Measurements from ENCODE around the gene AGPAT3. TPM values are rescaled to one million over a fixed set of nuclear protein-coding genes. Genes with fewer than 3 reads are reported as not detected.

Gene AGPAT3
- total RNA-seq, 1 donor from 2014 or later, result 39.1 TPM

DNA sequence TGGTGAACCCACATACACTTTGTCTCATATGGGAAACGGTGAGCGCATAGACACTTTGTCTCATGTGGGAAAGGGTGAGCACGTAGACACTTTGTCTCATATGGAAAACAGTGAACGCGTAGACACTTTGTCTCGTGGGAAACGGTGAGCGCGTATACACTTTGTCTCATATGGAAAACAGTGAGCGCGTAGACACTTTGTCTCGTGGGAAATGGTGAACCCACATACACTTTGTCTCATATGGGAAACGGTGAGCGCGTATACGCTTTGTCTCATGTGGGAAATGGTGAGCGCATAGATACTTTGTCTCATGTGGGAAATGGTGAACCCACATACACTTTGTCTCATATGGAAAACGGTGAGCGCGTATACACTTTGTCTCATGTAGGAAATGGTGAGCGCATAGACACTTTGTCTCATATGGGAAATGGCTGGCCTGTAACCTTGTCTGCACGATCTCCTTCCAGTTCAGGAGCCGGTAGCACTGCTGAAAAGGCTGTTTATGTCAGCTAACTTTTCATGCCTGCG is 96.4 kb downstream of the AGPAT3 start:
- no peak for DNase-seq (ENCODE audit: low read depth)
- H3K4me3 ChIP-seq (ENCODE audit: low read depth, low read length), result no peak overlapping the region
- TF ChIP-seq, protein P1, sequence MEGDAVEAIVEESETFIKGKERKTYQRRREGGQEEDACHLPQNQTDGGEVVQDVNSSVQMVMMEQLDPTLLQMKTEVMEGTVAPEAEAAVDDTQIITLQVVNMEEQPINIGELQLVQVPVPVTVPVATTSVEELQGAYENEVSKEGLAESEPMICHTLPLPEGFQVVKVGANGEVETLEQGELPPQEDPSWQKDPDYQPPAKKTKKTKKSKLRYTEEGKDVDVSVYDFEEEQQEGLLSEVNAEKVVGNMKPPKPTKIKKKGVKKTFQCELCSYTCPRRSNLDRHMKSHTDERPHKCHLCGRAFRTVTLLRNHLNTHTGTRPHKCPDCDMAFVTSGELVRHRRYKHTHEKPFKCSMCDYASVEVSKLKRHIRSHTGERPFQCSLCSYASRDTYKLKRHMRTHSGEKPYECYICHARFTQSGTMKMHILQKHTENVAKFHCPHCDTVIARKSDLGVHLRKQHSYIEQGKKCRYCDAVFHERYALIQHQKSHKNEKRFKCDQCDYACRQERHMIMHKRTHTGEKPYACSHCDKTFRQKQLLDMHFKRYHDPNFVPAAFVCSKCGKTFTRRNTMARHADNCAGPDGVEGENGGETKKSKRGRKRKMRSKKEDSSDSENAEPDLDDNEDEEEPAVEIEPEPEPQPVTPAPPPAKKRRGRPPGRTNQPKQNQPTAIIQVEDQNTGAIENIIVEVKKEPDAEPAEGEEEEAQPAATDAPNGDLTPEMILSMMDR (conservative IDR thresholded peaks at IDR 0.05; ENCODE audit: low read depth, low read length), result no peak

DNA sequence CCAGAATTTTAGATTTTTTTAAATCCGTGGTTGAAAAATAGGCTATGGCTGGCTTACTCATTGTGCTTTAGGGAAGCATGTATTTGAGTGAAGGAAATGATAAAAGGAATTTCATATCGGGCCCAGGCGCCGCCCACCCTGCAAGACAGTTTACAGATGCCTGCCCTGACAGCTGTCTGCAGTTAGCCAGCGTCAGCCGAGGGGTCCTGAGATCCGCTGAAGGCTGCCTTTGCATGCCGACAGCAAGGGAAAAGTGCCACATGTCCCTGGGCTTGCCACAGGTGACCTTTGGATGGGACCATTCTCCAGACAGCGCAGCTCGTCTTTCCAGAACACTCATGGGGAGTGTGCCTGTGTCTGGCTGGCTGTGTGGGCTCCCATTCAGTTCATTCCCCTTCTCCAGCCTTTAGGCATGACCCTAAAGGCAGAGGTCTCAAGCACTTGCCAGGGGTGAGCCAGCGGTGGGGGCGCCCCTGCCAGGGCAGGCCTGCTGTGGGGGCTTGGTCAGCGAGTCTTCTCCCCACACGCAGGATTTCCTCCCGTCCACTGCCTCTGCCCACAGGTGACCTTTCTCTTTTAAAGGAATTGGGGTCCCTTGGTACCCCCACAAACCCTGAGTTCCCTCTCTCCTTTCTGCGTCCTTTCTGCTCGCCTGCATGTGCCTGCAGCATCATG is 101.0 kb downstream of the AGPAT3 start:
- DNase-seq (ENCODE audit: low read depth), result no peak
- TF ChIP-seq, protein P1 (conservative IDR thresholded peaks at IDR 0.05; ENCODE audit: low read depth, low read length), result no peak

DNA sequence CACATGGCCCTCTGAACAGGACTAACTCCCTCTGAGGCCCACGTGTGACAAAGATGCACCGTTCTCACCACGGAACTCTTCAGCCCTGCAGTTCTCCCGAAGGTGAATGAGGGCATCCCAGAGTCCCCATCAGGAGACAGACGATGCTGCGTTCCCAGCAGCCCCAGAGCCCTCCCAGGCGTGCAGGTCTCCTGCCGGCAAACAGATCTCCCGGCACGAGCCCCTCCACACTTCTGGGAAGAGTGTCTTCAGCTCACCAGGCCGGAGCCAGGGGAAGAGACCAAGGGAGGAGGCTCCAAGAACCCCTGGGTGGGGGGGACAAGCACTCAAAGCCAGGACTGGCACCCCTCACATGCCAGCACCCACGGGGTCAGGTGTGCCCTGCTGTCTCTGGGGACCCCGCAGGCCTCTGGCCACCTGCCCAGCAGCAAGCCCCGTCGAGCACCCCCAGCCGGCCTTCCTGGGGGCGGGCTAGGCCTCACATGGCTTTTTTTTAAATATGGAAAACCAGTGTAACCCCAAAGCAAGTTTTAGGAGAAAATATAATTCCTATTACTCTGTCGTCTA is 102.0 kb downstream of the AGPAT3 start:
- DNase-seq (ENCODE audit: low read depth), result no peak
- TF ChIP-seq, protein P1 (conservative IDR thresholded peaks at IDR 0.05; ENCODE audit: low read depth, low read length), result no peak
- H3K4me3 ChIP-seq (ENCODE audit: low read depth, low read length), result no peak overlapping the region

More for the DNA sequence above, 101.0 kb downstream of the AGPAT3 start:
- H3K4me3 ChIP-seq (ENCODE audit: low read depth, low read length), result no peak overlapping the region

DNA sequence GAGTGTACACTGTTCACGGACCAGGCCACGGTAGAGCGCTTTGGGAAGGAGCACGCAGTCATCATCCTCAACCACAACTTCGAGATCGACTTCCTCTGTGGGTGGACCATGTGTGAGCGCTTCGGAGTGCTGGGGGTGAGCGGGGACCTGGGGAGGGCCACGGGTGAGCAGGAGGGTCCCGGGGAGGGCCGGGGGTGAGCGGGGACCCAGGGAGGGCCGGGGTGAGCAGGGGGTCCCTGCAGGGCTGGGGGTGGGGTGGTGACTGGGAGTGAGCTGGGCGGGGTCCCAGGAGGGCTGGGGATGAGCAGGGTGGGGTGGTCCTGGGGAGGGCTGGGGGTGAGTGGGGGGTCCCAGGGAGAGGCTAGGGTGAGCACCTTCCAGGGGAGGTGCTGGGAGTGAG is 103.0 kb downstream of the AGPAT3 start:
- TF ChIP-seq, protein P1 (conservative IDR thresholded peaks at IDR 0.05; ENCODE audit: low read depth, low read length), result no peak
- no peak for DNase-seq (ENCODE audit: low read depth)
- H3K4me3 ChIP-seq (ENCODE audit: low read depth, low read length), result no peak overlapping the region

DNA sequence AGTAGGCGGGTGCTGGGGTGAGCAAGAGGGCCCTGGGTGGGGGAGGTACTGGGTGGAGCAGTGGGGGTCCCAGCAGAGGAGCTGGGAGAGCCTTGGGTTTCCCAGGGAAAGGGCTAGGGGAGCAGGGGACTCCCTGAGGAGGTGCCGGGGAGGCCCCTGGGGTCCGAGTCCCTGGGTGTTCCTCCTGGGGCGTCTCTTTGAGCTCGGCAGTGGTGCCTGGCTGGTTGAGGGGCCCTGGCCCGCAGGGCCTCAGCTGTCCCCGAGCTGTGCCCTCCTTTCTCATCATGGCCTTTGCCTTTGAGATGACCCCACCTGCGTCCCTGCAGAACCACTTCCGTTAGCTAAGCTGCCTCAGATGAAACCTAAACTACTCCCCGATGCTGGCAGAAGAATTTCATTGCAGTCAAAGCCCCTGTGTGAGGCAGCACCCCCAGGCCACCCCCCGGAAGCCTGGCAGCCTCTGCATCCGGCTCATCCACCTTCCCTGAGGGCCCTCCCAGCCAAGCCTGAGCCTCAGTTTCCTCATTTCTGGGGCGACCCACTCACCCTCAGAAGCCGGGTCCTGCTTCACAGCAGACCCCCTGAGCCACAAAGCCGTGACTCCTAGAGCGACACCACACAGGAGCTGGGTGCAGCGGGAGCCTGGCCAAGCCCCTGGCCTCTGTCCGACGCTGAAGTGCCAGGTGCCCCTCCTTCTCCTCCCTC is 103.5 kb downstream of the AGPAT3 start:
- no peak for DNase-seq (ENCODE audit: low read depth)
- TF ChIP-seq, protein P1 (conservative IDR thresholded peaks at IDR 0.05; ENCODE audit: low read depth, low read length), result no peak
- no peak overlapping the region for H3K4me3 ChIP-seq (ENCODE audit: low read depth, low read length)

- no peak overlapping the region for H3K4me3 ChIP-seq (ENCODE audit: low read depth, low read length)
- TF ChIP-seq, protein P1 (conservative IDR thresholded peaks at IDR 0.05; ENCODE audit: low read depth, low read length), result no peak
Observed at GRCh38 chr21:43969115-43969444, 104.1 kb downstream of the AGPAT3 start.

More at GRCh38 chr21:43969115-43969444, 104.1 kb downstream of the AGPAT3 start:
- no peak for DNase-seq (ENCODE audit: low read depth)
